Measurements from ENCODE around the gene PDGFA.

Gene PDGFA

GRCh38 chr7:473870-474604, 45.6 kb downstream of the PDGFA start:
- DNase-seq (ENCODE audit: low read depth) = no peak

- no peak for DNase-seq (ENCODE audit: low read depth)
Measured at GRCh38 chr7:473211-473734, 46.4 kb downstream of the PDGFA start.

DNA sequence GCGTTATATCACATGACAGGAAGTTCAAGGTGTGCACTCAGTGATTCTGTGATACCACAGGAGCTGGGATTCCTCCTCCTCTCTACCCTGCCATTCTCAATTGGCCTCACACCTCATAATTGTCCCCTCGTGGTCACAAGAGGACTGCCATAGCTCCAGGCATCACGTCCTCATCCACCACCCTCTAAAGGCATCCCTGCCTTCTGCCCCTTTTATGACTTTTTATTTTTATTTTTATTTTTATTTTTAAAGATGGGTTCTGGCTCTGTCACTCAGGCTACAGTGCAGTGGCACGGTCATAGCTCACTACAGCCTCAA, 47.0 kb downstream of the PDGFA start:
- DNase-seq (ENCODE audit: low read depth) = no peak

DNA sequence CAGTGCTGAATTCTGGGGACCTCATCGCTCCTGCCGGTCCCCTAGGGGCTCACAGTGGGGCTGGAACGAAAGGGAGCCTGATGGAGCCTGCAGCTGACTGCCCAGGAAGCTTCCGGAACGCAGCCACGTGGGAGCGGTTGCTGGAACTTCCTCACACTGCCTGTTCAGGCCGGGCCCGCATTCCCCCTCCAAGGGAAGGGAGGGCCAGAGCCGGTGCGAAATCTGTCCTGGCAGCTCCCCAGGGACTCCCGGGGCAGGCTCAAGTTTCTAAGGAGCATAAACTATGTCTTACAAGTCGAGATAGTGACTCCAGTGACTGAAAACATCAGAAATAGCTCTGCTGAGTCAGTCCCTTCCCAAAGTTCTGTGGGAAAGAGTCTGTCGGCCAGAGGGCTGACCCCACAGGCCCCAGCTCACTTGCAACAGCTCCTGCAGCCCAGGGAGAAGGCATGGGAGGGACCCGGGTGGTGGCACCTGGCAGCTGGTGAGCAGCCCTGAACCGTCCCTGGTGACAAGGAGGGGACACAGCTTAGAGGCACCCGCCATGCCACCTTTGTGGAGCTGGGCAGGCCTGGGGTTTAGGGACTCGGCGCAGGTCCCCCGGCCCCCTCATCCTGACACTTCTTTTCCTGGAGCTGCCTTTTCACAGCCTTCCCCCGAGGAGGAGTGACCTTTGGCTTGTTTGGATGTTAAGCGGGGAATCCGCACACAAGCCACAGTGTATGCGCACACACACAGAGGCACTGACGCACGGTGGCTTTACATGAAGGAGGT, 47.6 kb downstream of the PDGFA start:
- DNase-seq (ENCODE audit: low read depth) = no peak

DNA sequence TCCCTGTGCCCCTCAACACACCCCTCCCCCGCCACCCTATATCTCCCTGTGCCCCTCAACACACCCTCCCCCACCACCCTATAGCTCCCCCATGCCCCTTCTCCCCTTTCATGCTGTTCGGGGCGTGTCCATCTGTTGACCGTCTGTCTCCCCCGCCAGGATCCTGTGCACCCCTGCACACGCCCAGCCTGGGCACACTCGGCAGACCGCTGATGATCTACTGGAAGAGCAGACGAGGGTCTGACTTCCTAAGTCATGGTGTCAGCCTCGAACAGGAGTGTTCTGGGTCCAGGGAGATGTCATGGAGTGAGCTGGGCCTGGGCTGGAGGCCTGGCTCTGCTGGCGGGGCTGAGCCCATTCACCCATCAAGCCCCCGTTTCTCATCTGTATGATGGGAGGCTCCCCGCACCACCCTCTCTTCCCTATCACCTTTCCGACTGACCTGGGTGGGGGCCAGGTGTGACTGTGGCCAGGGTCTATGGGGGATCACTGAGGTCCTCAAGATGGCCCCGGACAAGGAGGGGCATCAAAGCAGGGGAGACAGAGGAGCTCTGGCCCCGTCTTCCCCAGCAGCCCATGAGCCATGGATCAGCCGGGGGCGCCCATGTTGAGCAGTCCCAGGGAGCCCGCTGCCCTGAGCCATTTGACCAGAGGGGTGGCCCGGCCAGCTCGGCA, 48.3 kb downstream of the PDGFA start:
- no peak for DNase-seq (ENCODE audit: low read depth)

DNA sequence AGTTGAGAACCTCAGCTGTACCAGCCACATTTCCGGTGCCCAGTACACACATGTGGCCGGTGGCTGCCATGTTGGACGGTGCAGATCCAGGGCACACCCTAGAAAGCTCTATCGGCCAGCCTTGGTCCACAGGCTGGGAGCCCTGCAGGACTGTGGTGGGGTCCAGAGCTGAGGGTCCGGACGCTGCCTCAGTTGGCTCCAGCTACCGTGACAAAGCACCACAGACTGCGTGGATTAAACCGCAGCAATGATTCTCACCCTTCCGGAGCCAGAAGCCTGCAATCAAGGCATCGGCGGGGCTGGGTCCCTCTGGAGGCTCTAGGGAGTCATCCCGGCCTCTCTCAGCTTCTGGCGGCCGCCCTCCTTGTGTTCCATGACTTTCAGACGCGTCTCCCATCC, 50.1 kb downstream of the PDGFA start:
- no peak for DNase-seq (ENCODE audit: low read depth)

GRCh38 chr7:468681-469562, 50.7 kb downstream of the PDGFA start:
- DNase-seq (ENCODE audit: low read depth) = no peak

GRCh38 chr7:467856-468545, 51.6 kb downstream of the PDGFA start:
- DNase-seq (ENCODE audit: low read depth) = no peak

- DNase-seq (ENCODE audit: low read depth) = no peak
Measured at GRCh38 chr7:467393-467828, 52.2 kb downstream of the PDGFA start.

DNA sequence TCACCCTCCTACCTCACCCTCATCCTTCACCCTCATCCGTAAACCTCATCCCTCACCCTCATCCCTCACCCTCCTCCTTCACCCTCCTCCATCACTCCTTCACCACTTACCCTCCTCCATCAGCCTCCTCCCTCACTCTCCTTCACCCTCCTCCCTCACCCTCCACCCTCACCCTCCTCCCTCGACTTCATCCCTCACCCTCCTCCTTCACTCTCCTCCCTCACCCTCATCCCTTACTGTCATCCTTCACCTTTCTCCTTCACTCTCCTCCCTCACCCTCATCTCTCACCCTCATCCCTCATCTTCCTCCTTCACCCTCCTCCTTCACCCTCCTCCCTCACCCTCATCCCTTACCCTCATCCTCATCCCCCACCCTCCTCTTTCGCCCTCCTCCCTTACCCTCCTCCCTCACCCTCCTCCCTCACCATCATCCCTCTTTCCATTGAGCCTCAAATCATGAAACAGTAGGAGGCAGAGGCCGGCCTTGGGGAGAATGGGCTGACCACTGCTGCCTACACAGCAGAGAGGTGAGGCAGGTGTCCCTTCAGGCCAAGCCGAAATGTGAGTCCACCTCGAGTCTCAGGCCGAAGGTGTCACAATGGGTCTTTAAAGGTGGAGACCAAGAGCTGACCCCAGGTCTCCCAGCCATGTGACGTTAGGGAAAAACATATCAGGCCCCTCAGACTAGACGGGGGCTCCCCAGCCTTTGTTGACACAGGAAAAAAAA, 53.0 kb downstream of the PDGFA start:
- no peak for DNase-seq (ENCODE audit: low read depth)

GRCh38 chr7:465710-466400, 53.8 kb downstream of the PDGFA start:
- DNase-seq (ENCODE audit: low read depth) = no peak

DNA sequence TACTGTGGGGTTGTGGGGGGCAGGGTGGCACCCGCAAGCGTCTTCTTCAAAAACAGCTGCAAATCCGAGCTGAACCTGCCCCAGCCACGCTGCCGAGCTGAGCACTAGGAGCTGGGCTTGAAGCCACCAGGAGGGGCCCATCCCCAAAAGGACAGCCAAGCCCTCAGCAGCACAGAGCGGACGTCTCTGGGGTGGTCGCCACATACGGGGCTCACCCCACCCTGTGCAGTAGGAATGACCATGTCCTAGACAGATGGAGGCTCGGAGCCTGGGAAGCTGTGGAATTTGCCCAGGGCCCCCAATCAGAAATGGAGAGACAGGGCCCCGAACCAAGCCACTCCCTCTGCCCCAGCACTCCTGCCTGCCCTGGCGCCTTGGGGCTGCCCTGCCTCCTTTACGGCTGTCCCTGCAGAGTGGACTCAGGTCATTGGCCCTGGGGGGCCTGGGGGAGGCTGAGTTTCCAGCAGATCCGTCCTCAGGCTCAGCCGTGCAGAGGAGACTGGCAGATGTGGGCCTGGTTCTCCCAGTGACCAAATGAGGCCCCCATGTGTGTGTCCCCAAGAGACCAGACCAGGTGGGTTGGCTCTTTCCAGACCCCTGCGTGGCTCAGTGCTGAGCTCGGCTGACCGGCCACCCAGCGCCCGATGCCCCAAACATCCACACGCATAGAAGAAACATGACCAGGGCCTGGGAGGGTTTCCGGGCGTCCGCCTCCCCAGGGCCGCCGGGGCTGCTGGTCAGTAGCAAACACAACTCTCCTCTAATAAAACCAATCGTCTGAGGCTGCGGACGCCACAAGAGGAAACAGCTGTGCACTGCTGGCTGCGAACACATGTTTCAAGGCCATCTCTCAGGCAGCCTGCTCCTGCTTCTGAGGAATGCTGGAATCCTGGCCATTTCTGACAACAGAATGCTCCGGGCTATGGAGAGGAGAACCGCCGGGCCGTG, 54.9 kb downstream of the PDGFA start:
- DNase-seq (ENCODE audit: low read depth) = no peak

DNA sequence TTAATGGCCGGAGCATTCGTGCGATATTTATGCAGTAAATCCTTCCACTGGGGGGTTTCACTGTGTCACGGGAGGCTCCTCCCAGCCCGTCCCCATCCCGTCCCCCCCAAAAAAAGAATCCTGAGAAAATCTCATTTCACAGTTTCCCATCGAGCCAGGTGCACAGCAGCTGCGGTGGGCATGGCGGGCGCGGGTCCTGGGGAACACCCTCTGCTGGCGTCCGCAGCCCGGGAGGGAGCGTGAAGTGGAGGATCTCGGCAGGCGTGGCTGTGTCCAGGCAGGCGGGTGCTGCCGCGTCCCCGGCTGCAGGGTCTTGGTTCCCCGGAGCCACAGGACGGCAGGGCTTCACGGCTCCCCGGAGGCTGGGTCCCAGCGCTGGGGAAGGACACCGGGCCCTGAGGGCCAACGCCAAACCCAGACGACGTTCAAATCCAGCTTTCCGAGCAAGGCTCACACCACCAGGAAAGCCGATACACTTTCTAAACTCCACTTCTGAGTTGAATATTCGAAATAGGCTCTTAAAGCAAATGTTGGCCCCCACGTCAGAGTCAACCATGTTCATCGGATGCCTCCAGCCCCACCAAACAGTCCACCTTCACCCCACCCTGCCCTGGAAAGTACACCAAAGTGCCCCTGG, 55.7 kb downstream of the PDGFA start:
- DNase-seq (ENCODE audit: low read depth) = no peak

GRCh38 chr7:463362-463781, 56.3 kb downstream of the PDGFA start:
- DNase-seq (ENCODE audit: low read depth) = no peak

DNA sequence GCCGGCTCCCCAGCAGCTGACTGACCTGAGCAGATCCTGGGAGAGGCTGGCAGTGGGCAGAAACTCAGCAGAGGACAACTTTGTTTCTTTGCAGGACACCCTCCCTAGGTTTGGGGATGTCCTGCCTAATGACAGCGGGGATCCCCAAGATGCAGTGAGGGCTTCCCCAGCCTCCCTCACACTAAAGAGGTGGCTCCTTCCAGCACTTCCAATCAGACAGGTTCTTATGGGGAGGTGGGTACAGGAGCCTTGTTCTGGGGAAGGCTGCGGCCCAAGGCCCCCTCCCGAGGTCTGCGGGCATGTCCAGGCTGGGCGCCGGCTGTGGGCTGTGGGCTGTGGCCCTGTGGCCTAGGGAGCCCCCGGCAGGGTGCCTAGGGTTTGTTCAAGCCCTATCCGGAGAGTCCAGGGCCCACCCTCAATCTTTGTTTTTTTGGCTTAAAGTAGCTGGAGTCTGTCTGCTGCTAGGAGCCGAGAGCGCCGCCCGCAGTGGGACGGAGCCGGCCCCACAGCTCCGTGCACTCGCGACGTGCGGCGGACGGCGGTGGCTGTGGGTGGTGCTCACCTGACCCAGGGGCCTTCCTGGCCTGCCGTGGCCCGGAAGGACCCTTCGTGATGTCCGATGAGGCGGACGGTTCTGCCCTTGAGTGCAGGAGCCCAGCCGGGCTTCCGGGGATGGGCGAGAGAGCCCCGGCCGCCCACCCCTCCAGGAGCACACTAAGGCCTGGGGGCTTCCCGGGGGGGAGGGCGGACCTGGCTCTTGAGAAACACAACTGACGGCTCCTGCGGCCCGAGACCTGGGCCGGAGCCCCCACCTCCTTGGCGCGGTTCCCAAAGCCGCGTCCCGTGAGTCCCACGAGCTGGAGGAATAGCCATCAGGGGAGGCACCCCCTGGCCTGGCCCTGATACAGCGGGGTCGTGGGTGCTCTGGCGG, 57.2 kb downstream of the PDGFA start:
- no peak for DNase-seq (ENCODE audit: low read depth)

- DNase-seq (ENCODE audit: low read depth) = no peak
Measured at GRCh38 chr7:461453-462172, 58.0 kb downstream of the PDGFA start.

DNA sequence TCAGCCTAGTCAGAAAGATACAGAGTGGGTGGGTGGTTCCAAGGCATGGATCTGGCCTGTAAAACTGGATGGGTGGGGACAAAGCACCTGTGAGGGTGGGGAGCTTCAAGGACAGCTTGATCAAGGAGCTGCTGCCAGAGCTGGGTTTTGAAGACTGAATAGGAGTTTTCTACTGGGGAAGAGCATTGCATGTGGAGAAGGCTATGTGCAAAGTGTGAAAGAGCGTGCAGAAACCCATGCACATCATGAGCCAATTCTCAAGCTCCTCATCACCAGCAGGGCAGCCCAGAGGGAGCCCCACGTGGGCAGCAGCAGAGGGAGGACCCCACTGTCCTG, 58.6 kb downstream of the PDGFA start:
- no peak for DNase-seq (ENCODE audit: low read depth)
